ENCODE measurements around the gene PRPH2. TPM values are rescaled to one million over a fixed set of nuclear protein-coding genes. Genes with fewer than 3 reads are reported as not detected.

PRPH2 gene
- polyA plus RNA-seq, 1 of the 3 experiments (the other 2 are of a cell fraction), result not detected

DNA sequence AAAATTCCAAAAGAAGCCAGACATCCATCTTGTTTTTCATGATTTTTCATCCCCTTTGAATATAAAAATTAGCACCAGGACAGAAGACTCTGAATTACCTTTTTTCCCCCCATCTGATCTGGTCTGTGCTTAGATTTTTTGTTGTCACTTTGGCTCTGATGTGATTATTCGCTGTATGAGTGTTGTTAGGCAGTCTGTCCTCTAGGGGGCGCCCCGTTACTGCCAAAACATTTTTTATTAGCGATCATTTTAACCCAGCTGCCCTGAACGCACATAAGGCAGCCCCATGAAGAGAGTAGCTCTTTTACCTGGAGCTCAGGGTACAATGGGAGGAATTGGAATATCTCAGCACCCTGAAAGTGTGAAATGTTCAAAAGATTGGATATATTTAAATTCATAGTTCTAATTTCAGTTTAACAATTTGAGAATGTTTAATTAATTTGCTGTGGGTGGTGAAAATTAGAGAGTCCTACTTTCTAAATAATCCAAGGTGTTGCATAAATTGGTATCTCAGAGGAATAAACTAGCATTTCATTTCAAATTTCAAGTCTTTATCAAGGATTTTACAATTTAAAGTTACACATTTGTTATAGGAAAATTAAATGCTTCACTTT lies 60.8 kb downstream of the PRPH2 start:
- Histone ChIP-seq H3K27me3 (ENCODE audit: insufficient read depth) (no peaks in the 10 kb centered on the region), H3F3A (replicated peaks; ENCODE audit: insufficient read depth) (peaks cover 15% of the 10 kb centered on the region), H3K27ac (ENCODE audit: low read depth in 2 of 2, low read length in 1 of 2) (no peak overlapping the region), H3K4me1 (ENCODE audit: control insufficient read depth in 1 of 2, insufficient read depth in 2 of 2, low read depth in 1 of 2, low read length in 1 of 2) (no peaks in the 10 kb centered on the region), H3K9me3 (no peaks in the 10 kb centered on the region), H3K4me2 (no peak overlapping the region), H3K4me3 (ENCODE audit: low read depth in 2 of 2, low read length in 1 of 2) (no peak overlapping the region; a peak in 1 of 4 replicates), H4K20me1 (ENCODE audit: insufficient read depth) (no peaks in the 10 kb centered on the region), H3K36me3 (replicated peaks in 1 of 2; ENCODE audit: control insufficient read depth in 1 of 2, insufficient read depth in 2 of 2, low read length in 1 of 2) (peaks cover 76% of the 10 kb centered on the region in 2 experiments), H2AFZ (ENCODE audit: low read depth) (no peak overlapping the region), H3K9me2 (no peaks in the 10 kb centered on the region), H3K79me2 (ENCODE audit: insufficient read depth) (no peaks in the 10 kb centered on the region), H3K9ac (no peak overlapping the region)
- ChIA-PET POLR2A (interaction anchor here (0.6 to 1.2 kb wide), 3 partner anchors 15 to 218 kb away, joined by 3 to 4 read pairs (median 4); partner anchors contain the start of gene RPL7L1), CTCF (interaction anchor here (0.6 to 6.0 kb wide), 41 partner anchors 8 to 473 kb away, joined by 3 to 68 read pairs (median 4); partner anchors contain the start of genes RPL7L1 and TBCC)
- DNase-seq, result peak; percentile 65
- WGBS (ENCODE audit: low lambda C conversion rate), result 1% methylated on average over 5 of the region's 5 CpGs
- TF ChIP-seq RFX5 (IDR thresholded peaks at IDR 0.05; ENCODE audit: low read length), result peak; percentile 25; the same call in 1 of the 2 replicates
- no peak for TF ChIP-seq YY1 (IDR thresholded peaks at IDR 0.05; ENCODE audit: low read depth)
- TF ChIP-seq CHD2 (IDR thresholded peaks at IDR 0.05; ENCODE audit: low read length, partially characterized antibody), result peak; percentile 51
- TF ChIP-seq, protein P1, sequence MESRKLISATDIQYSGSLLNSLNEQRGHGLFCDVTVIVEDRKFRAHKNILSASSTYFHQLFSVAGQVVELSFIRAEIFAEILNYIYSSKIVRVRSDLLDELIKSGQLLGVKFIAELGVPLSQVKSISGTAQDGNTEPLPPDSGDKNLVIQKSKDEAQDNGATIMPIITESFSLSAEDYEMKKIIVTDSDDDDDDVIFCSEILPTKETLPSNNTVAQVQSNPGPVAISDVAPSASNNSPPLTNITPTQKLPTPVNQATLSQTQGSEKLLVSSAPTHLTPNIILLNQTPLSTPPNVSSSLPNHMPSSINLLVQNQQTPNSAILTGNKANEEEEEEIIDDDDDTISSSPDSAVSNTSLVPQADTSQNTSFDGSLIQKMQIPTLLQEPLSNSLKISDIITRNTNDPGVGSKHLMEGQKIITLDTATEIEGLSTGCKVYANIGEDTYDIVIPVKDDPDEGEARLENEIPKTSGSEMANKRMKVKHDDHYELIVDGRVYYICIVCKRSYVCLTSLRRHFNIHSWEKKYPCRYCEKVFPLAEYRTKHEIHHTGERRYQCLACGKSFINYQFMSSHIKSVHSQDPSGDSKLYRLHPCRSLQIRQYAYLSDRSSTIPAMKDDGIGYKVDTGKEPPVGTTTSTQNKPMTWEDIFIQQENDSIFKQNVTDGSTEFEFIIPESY (IDR thresholded peaks at IDR 0.05; ENCODE audit: borderline replicate concordance, low read depth), result no peak
- peak; percentile 90 for TF ChIP-seq RAD21 (IDR thresholded peaks at IDR 0.05; ENCODE audit: low read length)
- TF ChIP-seq GATA2 (CRISPR knock-in tag; IDR thresholded peaks at IDR 0.05), result no peak
- TF ChIP-seq, protein P2, sequence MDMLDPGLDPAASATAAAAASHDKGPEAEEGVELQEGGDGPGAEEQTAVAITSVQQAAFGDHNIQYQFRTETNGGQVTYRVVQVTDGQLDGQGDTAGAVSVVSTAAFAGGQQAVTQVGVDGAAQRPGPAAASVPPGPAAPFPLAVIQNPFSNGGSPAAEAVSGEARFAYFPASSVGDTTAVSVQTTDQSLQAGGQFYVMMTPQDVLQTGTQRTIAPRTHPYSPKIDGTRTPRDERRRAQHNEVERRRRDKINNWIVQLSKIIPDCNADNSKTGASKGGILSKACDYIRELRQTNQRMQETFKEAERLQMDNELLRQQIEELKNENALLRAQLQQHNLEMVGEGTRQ (IDR thresholded peaks at IDR 0.05; ENCODE audit: borderline replicate concordance, low read depth, low read length), result 0 out of 2 replicates have a peak, but pooled peaks have one; percentile 10
- TF ChIP-seq, protein P3, sequence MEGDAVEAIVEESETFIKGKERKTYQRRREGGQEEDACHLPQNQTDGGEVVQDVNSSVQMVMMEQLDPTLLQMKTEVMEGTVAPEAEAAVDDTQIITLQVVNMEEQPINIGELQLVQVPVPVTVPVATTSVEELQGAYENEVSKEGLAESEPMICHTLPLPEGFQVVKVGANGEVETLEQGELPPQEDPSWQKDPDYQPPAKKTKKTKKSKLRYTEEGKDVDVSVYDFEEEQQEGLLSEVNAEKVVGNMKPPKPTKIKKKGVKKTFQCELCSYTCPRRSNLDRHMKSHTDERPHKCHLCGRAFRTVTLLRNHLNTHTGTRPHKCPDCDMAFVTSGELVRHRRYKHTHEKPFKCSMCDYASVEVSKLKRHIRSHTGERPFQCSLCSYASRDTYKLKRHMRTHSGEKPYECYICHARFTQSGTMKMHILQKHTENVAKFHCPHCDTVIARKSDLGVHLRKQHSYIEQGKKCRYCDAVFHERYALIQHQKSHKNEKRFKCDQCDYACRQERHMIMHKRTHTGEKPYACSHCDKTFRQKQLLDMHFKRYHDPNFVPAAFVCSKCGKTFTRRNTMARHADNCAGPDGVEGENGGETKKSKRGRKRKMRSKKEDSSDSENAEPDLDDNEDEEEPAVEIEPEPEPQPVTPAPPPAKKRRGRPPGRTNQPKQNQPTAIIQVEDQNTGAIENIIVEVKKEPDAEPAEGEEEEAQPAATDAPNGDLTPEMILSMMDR (IDR thresholded peaks at IDR 0.05), result peak; percentile 96
- TF ChIP-seq SMC3 (IDR thresholded peaks at IDR 0.05; ENCODE audit: low read depth, low read length), result peak; percentile 82
- TF ChIP-seq, protein P4, sequence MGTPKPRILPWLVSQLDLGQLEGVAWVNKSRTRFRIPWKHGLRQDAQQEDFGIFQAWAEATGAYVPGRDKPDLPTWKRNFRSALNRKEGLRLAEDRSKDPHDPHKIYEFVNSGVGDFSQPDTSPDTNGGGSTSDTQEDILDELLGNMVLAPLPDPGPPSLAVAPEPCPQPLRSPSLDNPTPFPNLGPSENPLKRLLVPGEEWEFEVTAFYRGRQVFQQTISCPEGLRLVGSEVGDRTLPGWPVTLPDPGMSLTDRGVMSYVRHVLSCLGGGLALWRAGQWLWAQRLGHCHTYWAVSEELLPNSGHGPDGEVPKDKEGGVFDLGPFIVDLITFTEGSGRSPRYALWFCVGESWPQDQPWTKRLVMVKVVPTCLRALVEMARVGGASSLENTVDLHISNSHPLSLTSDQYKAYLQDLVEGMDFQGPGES (IDR thresholded peaks at IDR 0.05; ENCODE audit: low read depth, low read length), result no peak

All from SK-N-SH (cell line).